Measurements from ENCODE around the gene ERAP2.

The ERAP2 gene

DNA sequence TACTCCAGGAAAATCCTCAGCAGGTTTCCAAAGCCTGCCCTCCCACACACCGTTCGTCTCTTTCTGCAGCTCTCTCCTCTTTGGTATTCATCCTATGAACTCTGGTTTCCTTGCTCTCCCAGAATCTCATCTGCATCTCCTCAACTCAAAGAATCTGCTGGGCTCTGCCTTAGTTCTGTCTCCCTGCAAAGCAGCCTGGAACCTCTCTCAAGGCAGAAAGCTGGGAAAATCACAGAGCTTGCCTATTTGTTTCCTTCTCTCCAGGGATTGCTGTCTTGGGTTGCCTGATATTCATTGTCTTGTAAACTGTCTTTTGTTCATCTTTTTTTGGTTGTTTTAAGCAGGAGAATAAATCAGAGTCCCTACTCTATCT lies 5.3 kb upstream of the ERAP2 start:
- no peak overlapping the region for H3K4me3 ChIP-seq (ENCODE audit: low read depth, low read length)

DNA sequence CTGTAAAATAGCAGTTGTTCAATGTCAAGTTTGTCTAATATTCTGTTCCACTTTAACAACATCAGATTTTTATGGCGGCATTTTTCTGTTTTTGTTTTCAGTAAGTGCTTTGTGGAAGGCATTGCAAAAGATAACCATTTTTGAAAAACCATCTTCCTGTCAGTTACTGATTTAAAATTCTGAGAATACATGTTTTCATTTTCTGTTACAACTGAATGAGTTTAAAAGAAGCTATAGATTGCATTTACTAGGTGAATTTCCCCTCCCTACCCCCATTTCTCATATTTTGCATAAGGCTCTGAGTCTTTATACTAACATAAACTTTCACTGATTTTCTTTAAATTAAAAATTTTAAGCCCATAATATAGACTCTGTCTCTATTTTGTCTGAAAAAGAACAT lies 4.6 kb upstream of the ERAP2 start:
- H3K4me3 ChIP-seq (ENCODE audit: low read depth, low read length), result no peak overlapping the region
- TF ChIP-seq, protein P1, sequence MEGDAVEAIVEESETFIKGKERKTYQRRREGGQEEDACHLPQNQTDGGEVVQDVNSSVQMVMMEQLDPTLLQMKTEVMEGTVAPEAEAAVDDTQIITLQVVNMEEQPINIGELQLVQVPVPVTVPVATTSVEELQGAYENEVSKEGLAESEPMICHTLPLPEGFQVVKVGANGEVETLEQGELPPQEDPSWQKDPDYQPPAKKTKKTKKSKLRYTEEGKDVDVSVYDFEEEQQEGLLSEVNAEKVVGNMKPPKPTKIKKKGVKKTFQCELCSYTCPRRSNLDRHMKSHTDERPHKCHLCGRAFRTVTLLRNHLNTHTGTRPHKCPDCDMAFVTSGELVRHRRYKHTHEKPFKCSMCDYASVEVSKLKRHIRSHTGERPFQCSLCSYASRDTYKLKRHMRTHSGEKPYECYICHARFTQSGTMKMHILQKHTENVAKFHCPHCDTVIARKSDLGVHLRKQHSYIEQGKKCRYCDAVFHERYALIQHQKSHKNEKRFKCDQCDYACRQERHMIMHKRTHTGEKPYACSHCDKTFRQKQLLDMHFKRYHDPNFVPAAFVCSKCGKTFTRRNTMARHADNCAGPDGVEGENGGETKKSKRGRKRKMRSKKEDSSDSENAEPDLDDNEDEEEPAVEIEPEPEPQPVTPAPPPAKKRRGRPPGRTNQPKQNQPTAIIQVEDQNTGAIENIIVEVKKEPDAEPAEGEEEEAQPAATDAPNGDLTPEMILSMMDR (IDR thresholded peaks at IDR 0.05; ENCODE audit: low read depth, low read length), result no peak

More for the DNA sequence above, 5.3 kb upstream of the ERAP2 start:
- TF ChIP-seq, protein P1 (IDR thresholded peaks at IDR 0.05; ENCODE audit: low read depth, low read length), result no peak

DNA sequence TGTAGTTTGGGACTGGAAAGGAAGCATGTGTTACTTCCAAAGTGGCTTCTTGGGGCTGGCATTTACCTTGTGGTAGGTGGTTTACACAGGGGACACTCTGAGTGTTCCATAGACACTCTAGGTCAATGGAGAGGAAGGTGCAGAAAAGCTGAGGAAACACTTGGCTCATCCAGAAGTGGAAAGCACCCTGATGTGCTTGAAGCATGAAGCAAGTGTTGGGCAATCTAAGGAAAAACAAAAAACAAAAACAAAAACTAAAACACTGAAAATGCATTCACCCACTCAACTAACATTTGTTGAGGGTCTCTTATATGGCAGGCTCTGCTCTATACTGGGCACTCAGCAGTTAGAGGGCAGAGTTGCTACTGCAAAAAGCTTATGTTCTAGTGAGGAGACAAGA lies 2.9 kb upstream of the ERAP2 start:
- TF ChIP-seq, protein P1 (IDR thresholded peaks at IDR 0.05; ENCODE audit: low read depth, low read length), result no peak
- no peak overlapping the region for H3K4me3 ChIP-seq (ENCODE audit: low read depth, low read length)

DNA sequence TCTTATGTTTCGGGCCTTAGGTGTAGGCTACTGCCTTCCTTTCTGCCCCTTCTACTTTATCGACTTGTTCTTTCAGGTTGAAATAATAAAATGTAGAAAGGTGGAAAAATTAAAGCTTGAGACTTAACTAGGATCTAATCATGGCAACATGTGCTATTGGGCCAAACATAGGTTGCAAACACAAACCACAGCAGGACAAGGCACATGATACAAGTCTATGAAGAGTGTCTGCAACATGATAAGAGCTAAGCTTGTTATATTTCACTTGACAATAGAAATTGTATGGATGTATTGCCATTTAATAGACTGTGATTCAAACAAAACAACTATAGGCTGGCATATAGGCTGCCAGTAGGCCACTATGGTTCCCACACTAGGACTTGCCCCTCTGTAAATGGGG lies 1.7 kb upstream of the ERAP2 start:
- TF ChIP-seq, protein P1 (IDR thresholded peaks at IDR 0.05; ENCODE audit: low read depth, low read length), result no peak
- no peak overlapping the region for H3K4me3 ChIP-seq (ENCODE audit: low read depth, low read length)

DNA sequence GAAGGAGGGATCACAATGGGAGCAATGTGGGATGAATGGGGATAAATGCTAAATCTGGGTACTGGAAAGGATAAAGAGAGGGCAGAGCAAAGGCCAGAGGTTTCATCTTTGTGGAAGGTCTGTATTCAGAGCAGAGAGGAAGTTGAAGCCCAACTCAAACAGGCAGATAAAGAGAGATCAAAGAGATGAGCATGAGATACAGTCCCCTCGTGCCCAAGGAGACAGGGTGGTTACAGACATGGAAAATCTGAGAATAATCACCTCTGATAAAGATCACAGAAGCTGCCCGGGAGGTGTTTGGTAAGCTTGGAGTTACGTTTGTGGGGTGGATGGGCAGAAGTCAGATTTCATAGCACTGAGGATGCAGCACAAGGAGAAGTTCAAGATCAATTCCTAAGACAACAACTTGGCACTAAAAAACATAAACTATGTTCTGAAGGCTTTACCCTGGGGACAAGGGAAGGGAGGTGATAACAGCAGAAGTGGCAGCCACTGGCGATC lies 459 bp upstream of the ERAP2 start:
- H3K4me3 ChIP-seq (ENCODE audit: low read depth, low read length), result peak overlapping the region; percentile 65
- TF ChIP-seq, protein P1 (IDR thresholded peaks at IDR 0.05; ENCODE audit: low read depth, low read length), result no peak

DNA sequence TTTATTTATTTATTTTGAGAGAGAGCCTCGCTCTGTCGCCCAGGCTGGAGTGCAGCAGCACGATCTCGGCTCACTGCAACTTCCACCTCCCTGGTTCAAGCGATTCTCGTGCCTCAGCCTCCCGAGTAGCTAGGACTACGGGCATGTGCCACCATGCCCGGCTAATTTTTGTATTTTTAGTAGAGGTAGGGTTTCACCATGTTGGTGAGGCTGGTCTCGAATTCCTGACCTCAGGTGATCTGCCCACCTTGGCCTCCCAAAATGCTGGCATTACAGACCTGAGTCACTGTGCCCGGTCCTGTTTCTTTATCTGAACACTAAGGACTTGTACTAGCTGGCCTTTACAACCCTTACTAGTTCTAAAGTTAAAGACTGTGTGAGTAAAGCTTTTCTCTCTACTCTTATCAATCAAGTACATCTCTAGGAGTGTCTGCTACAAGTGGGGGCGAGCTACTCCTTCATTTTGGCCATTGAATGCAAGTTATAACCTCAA lies 723 bp downstream of the ERAP2 start:
- peak overlapping the region; percentile 65 for H3K4me3 ChIP-seq (ENCODE audit: low read depth, low read length)

DNA sequence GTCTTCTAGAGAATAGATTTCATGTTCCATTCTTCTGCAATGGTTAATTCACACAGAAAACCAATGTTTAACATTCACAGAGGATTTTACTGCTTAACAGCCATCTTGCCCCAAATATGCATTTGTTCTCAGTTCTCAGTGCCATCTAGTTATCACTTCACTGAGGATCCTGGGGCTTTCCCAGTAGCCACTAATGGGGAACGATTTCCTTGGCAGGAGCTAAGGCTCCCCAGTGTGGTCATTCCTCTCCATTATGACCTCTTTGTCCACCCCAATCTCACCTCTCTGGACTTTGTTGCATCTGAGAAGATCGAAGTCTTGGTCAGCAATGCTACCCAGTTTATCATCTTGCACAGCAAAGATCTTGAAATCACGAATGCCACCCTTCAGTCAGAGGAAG lies 3.4 kb downstream of the ERAP2 start:
- H3K4me3 ChIP-seq (ENCODE audit: low read depth, low read length), result no peak overlapping the region
- TF ChIP-seq, protein P1 (IDR thresholded peaks at IDR 0.05; ENCODE audit: low read depth, low read length), result no peak

Measured in WI38 (cell line).